Measurements from ENCODE around the gene FBXL17. TPM values are rescaled to one million over a fixed set of nuclear protein-coding genes. Genes with fewer than 3 reads are reported as not detected.

Gene FBXL17
- polyA plus RNA-seq, 1 experiment, result 5.3 TPM

- DNase-seq (ENCODE audit: low read depth), result no peak
- Histone ChIP-seq H3K36me3 (ENCODE audit: control insufficient read depth, insufficient read depth, low read length) (no peaks in the 10 kb centered on the region), H3K4me3 (ENCODE audit: low read depth, low read length) (no peak overlapping the region), H3K27me3 (ENCODE audit: control insufficient read depth, insufficient read depth, low read length) (no peaks in the 10 kb centered on the region)
- CTCF ChIA-PET, result no interaction called here
- no peak for TF ChIP-seq CTCF (IDR thresholded peaks at IDR 0.05; ENCODE audit: insufficient read depth, low read depth, low read length)
- POLR2A ChIA-PET, result no interaction called here
Observed at GRCh38 chr5:108064302-108064701, 317.6 kb downstream of the FBXL17 start.

- no peak for TF ChIP-seq CTCF (IDR thresholded peaks at IDR 0.05; ENCODE audit: insufficient read depth, low read depth, low read length)
- ChIA-PET POLR2A (no interaction called here), CTCF (no interaction called here)
- DNase-seq (ENCODE audit: low read depth), result no peak
- H3K4me3 ChIP-seq (ENCODE audit: low read depth, low read length), result no peak overlapping the region
- H3K27me3 ChIP-seq (ENCODE audit: control insufficient read depth, insufficient read depth, low read length), result no peaks in the 10 kb centered on the region
- H3K36me3 ChIP-seq (ENCODE audit: control insufficient read depth, insufficient read depth, low read length), result no peaks in the 10 kb centered on the region
Observed at GRCh38 chr5:108061941-108062340, 320.0 kb downstream of the FBXL17 start.

GRCh38 chr5:108060340-108060739, 321.6 kb downstream of the FBXL17 start:
- TF ChIP-seq CTCF (IDR thresholded peaks at IDR 0.05; ENCODE audit: insufficient read depth, low read depth, low read length), result no peak
- Histone ChIP-seq H3K36me3 (ENCODE audit: control insufficient read depth, insufficient read depth, low read length) (no peaks in the 10 kb centered on the region), H3K4me3 (ENCODE audit: low read depth, low read length) (no peak overlapping the region), H3K27me3 (ENCODE audit: control insufficient read depth, insufficient read depth, low read length) (no peaks in the 10 kb centered on the region)
- no peak for DNase-seq (ENCODE audit: low read depth)
- POLR2A ChIA-PET, result no interaction called here
- CTCF ChIA-PET, result no interaction called here

GRCh38 chr5:108059334-108059733, 322.6 kb downstream of the FBXL17 start:
- no peak for TF ChIP-seq CTCF (IDR thresholded peaks at IDR 0.05; ENCODE audit: insufficient read depth, low read depth, low read length)
- POLR2A ChIA-PET, result no interaction called here
- CTCF ChIA-PET, result no interaction called here

GRCh38 chr5:108054349-108054748, 327.5 kb downstream of the FBXL17 start:
- Histone ChIP-seq H3K36me3 (ENCODE audit: control insufficient read depth, insufficient read depth, low read length) (no peaks in the 10 kb centered on the region), H3K4me3 (ENCODE audit: low read depth, low read length) (no peak overlapping the region), H3K27me3 (ENCODE audit: control insufficient read depth, insufficient read depth, low read length) (no peaks in the 10 kb centered on the region)
- ChIA-PET POLR2A (no interaction called here), CTCF (no interaction called here)
- DNase-seq (ENCODE audit: low read depth), result no peak
- no peak for TF ChIP-seq CTCF (IDR thresholded peaks at IDR 0.05; ENCODE audit: insufficient read depth, low read depth, low read length)

More at GRCh38 chr5:108059334-108059733, 322.6 kb downstream of the FBXL17 start:
- no peaks in the 10 kb centered on the region for H3K36me3 ChIP-seq (ENCODE audit: control insufficient read depth, insufficient read depth, low read length)
- no peak overlapping the region for H3K4me3 ChIP-seq (ENCODE audit: low read depth, low read length)
- DNase-seq (ENCODE audit: low read depth), result no peak
- no peaks in the 10 kb centered on the region for H3K27me3 ChIP-seq (ENCODE audit: control insufficient read depth, insufficient read depth, low read length)
